K562 (cell line): ENCODE data around the gene ATXN7L2. TPM values are rescaled to one million over a fixed set of nuclear protein-coding genes. Genes with fewer than 3 reads are reported as not detected.

Source experiments
- CBX8 ChIP-seq: fragments of 200-600 bp; sonication (generic); IDR thresholded peaks from 2 replicates; pipeline ENCODE4 v1.6.1; 2012; ENCODE audit warnings: borderline replicate concordance, mixed run types, low read depth, mild to moderate bottlenecking, moderate library complexity, mixed read lengths, low read length, control low read depth, inconsistent platforms; ENCODE audit not compliant: poor library complexity, severe bottlenecking; ENCODE audit errors: extremely low read depth
- CTBP1 ChIP-seq: fragments of 450-650 bp; IDR thresholded peaks from 2 replicates; pipeline ENCODE4 v1.6.1; 2016; ENCODE audit warnings: borderline replicate concordance
- ETS1 ChIP-seq: conservative IDR thresholded peaks from 2 replicates; pipeline ENCODE4 v1.6.1; 2011; ENCODE audit warnings: low read depth, mild to moderate bottlenecking, low read length; ENCODE audit not compliant: control insufficient read depth
- GABPA ChIP-seq: fragments of 200-800 bp; sonication (Bioruptor generic); conservative IDR thresholded peaks from 2 replicates; pipeline ENCODE4 v1.6.1; 2016; ENCODE audit warnings: low read depth, missing genetic modification characterization, missing compliant biosample characterization
- IRF2 ChIP-seq: sonication (generic); formaldehyde crosslinking; IDR thresholded peaks from 2 replicates; pipeline ENCODE4 v1.8.1; 2022; ENCODE audit warnings: mild to moderate bottlenecking, missing genetic modification reagents
- MAZ ChIP-seq, 2 experiments: fragments of 450-650 bp in 1 of 2; sonication (generic) in 1 of 2; formaldehyde crosslinking; IDR thresholded peaks in 1 of 2; conservative IDR thresholded peaks in 1 of 2; 2 replicates each; pipeline versions ENCODE4 v1.4.0 to v1.5.0; 2020; ENCODE audit warnings: mild to moderate bottlenecking in 1 of 2, missing genetic modification reagents in 1 of 2
- NCOA4 ChIP-seq: fragments of 450-650 bp; IDR thresholded peaks from 2 replicates; pipeline ENCODE4 v1.6.1; 2018; ENCODE audit warnings: mild to moderate bottlenecking; ENCODE audit not compliant: partially characterized antibody
- PHF20 ChIP-seq: fragments of 450-650 bp; IDR thresholded peaks from 2 replicates; pipeline ENCODE4 v1.6.1; 2018; ENCODE audit not compliant: partially characterized antibody
- ZC3H11A ChIP-seq: IDR thresholded peaks from 2 replicates; pipeline ENCODE4 v1.6.1; 2012; ENCODE audit warnings: low read depth, low read length, improper control_type of control experiment
- ZNF512 ChIP-seq: IDR thresholded peaks from 2 replicates; pipeline ENCODE4 v1.6.1; 2016; ENCODE audit warnings: missing genetic modification characterization, missing compliant biosample characterization
- ZNF639 ChIP-seq, 2 experiments: fragments of 200-800 bp in 1 of 2; sonication (Bioruptor generic) in 1 of 2; sonication (generic) in 1 of 2; formaldehyde crosslinking in 1 of 2; IDR thresholded peaks in 1 of 2; conservative IDR thresholded peaks in 1 of 2; 2 replicates each; pipeline versions ENCODE4 v1.5.0 to v1.6.1; 2016 to 2020; ENCODE audit warnings: missing compliant biosample characterization in 1 of 2, missing genetic modification characterization in 1 of 2, missing genetic modification reagents in 1 of 2
- ZNF668 ChIP-seq: fragments of 250-450 bp; sonication (Bioruptor Pico); IDR thresholded peaks from 2 replicates; pipeline ENCODE4 v1.8.0; 2022; ENCODE audit warnings: mild to moderate bottlenecking, inconsistent platforms
- polyA plus RNA-seq, 8 experiments: library from polyadenylated mRNA; depleted of rRNA in 4 of 8; stranded (reverse) in 5 of 8; unstranded in 3 of 8; fragments of >200 nt; fragmentation: Nextera tagmentation in 2 of 8; fragmentation: Illumina TruSeq in 1 of 8; extraction: Ambion mirVana in 2 of 8; extraction: Trizol in 1 of 8; gene quantifications; 2 replicates each; pipeline versions ENCODE4 v1.2.1 to v1.2.3, GENCODE V29; 2011 to 2014; ENCODE audit warnings: inconsistent platforms in 1 of 8, missing spikeins in 1 of 8
- total RNA-seq, 7 experiments: library from RNA; depleted of rRNA in 6 of 7; stranded (reverse); fragments of >200 nt in 6 of 7; fragmentation: Illumina TruSeq in 2 of 7; extraction: Trizol in 2 of 7; gene quantifications; 2 replicates each; pipeline versions ENCODE4 v1.2.1 to v1.2.3, GENCODE V29; 2011 to 2021; ENCODE audit warnings: low replicate concordance in 1 of 7
- TF ChIP-seq, protein P1 (sequence below): sonication (generic); formaldehyde crosslinking; IDR thresholded peaks from 2 replicates; pipeline ENCODE4 v1.8.1; 2023; ENCODE audit warnings: mild to moderate bottlenecking, missing genetic modification reagents
- TF ChIP-seq, protein P2 (sequence below): fragments of 200-800 bp; sonication (Bioruptor generic); IDR thresholded peaks from 2 replicates; pipeline ENCODE4 v1.6.1; 2017; ENCODE audit warnings: missing genetic modification characterization, missing compliant biosample characterization
- TF ChIP-seq, protein P3 (sequence below): fragments of 250-450 bp; sonication (Bioruptor Pico); IDR thresholded peaks from 2 replicates; pipeline ENCODE4 v1.6.1; 2021; ENCODE audit warnings: mild to moderate bottlenecking

ATXN7L2 gene
- total and polyA plus RNA-seq, 9 of the 15 experiments (the other 6 are each of a cell fraction or from before 2014, with no cell fraction given) = 0.21 to 10.4 (median 5.8) TPM

DNA sequence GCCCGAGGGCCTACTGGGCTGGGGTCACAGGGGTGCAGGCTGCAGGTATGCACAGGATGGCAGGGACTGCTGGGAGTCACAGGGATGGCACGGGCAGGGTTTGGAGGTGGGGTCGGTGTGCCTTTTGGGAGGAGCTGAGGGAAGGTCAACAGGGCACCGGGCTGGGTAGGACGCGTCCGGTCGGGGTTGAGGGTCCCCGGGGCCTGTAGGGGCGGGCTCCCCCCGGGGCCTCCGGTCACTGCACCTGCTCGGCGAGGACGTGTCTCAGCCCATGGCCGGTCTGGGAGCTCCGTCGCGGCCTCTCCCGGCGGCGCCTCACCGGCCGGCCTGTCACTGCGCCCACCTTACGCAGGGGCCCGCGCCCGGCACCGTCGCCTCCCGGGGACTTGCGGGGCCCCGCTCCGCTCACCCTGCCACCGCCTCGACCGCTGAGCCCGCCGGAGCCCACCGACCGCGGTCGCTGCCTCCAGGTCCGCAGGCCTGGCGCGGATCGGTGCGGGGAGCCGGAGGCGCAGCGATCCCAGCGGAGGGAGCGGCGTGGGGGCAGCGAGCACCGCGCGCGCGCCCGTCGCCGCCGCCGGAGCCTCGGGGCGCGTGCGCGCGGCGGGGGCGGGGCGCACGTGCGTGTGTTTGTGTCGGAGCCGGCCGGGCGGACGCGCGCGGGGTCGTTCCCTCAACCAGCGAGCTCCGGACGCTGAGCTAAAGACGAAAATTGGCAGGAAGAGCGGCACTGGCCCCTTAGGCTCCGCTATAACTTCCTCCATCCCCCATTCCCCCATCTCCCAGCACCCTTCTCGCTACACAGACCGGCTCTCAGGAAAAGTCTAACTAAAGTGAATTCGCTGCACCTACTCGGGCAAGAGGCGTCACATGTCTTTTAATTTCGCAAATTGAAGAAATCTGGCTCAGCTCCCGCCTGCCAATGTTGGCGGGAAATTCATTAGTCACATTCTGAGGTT, 25.8 kb downstream of the ATXN7L2 start, which contains the start of gene AMIGO1 (continued):
- TF ChIP-seq CBX8 = no peak
- peak in 1 of 2 experiments; percentile 48; a peak in 1 of 4 replicates for TF ChIP-seq ZNF639 (CRISPR knock-in tag; conservative IDR thresholded peaks at IDR 0.05 in 1 of 2, IDR thresholded peaks at IDR 0.05 in 1 of 2)
- no peak for TF ChIP-seq ZNF512 (tag)
- no peak for TF ChIP-seq PHF20
- TF ChIP-seq, protein P1, sequence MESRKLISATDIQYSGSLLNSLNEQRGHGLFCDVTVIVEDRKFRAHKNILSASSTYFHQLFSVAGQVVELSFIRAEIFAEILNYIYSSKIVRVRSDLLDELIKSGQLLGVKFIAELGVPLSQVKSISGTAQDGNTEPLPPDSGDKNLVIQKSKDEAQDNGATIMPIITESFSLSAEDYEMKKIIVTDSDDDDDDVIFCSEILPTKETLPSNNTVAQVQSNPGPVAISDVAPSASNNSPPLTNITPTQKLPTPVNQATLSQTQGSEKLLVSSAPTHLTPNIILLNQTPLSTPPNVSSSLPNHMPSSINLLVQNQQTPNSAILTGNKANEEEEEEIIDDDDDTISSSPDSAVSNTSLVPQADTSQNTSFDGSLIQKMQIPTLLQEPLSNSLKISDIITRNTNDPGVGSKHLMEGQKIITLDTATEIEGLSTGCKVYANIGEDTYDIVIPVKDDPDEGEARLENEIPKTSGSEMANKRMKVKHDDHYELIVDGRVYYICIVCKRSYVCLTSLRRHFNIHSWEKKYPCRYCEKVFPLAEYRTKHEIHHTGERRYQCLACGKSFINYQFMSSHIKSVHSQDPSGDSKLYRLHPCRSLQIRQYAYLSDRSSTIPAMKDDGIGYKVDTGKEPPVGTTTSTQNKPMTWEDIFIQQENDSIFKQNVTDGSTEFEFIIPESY (CRISPR knock-in tag) = no peak
- TF ChIP-seq NCOA4 = no peak
- TF ChIP-seq, protein P2, sequence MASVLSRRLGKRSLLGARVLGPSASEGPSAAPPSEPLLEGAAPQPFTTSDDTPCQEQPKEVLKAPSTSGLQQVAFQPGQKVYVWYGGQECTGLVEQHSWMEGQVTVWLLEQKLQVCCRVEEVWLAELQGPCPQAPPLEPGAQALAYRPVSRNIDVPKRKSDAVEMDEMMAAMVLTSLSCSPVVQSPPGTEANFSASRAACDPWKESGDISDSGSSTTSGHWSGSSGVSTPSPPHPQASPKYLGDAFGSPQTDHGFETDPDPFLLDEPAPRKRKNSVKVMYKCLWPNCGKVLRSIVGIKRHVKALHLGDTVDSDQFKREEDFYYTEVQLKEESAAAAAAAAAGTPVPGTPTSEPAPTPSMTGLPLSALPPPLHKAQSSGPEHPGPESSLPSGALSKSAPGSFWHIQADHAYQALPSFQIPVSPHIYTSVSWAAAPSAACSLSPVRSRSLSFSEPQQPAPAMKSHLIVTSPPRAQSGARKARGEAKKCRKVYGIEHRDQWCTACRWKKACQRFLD (CRISPR knock-in tag) = peak; percentile 80
- TF ChIP-seq CTBP1 = peak; percentile 53; the same call in 1 of the 2 replicates
- TF ChIP-seq GABPA (tag) = no peak
- no peak for TF ChIP-seq ZC3H11A
- TF ChIP-seq, protein P3, sequence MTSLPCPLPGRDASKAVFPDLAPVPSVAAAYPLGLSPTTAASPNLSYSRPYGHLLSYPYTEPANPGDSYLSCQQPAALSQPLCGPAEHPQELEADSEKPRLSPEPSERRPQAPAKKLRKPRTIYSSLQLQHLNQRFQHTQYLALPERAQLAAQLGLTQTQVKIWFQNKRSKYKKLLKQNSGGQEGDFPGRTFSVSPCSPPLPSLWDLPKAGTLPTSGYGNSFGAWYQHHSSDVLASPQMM (CRISPR knock-in tag) = no peak
- peak in 1 of 2 experiments; percentile 54; a peak in 2 of 4 replicates for TF ChIP-seq MAZ (CRISPR knock-in tag; conservative IDR thresholded peaks at IDR 0.05 in 1 of 2, IDR thresholded peaks at IDR 0.05 in 1 of 2)
- TF ChIP-seq ZNF668 (CRISPR knock-in tag) = no peak
- TF ChIP-seq IRF2 = no peak
- TF ChIP-seq ETS1 = 0 out of 2 replicates have a peak, but pooled peaks have one; percentile 22
